ENCODE measurements around the gene CREB5. TPM values are rescaled to one million over a fixed set of nuclear protein-coding genes. Genes with fewer than 3 reads are reported as not detected.

Gene CREB5
- total and polyA plus RNA-seq, 2 of the 13 experiments (the other 11 are each of a cell fraction or from before 2014, with no cell fraction given): 0.38 to 0.71 TPM

GRCh38 chr7:28448708-28449107 is 36.4 kb downstream of the CREB5 start (continued):
- no peak for TF ChIP-seq THAP9 (CRISPR knock-in tag; IDR thresholded peaks at IDR 0.05; ENCODE audit: borderline replicate concordance)

GRCh38 chr7:28452681-28453080 is 40.4 kb downstream of the CREB5 start:
- no peak for DNase-seq (ENCODE audit: low spot score)
- H3K79me2 ChIP-seq (ENCODE audit: insufficient read depth, low read length): no peaks in the 10 kb centered on the region
- ATAC-seq: no peak
- TF ChIP-seq, protein P1, sequence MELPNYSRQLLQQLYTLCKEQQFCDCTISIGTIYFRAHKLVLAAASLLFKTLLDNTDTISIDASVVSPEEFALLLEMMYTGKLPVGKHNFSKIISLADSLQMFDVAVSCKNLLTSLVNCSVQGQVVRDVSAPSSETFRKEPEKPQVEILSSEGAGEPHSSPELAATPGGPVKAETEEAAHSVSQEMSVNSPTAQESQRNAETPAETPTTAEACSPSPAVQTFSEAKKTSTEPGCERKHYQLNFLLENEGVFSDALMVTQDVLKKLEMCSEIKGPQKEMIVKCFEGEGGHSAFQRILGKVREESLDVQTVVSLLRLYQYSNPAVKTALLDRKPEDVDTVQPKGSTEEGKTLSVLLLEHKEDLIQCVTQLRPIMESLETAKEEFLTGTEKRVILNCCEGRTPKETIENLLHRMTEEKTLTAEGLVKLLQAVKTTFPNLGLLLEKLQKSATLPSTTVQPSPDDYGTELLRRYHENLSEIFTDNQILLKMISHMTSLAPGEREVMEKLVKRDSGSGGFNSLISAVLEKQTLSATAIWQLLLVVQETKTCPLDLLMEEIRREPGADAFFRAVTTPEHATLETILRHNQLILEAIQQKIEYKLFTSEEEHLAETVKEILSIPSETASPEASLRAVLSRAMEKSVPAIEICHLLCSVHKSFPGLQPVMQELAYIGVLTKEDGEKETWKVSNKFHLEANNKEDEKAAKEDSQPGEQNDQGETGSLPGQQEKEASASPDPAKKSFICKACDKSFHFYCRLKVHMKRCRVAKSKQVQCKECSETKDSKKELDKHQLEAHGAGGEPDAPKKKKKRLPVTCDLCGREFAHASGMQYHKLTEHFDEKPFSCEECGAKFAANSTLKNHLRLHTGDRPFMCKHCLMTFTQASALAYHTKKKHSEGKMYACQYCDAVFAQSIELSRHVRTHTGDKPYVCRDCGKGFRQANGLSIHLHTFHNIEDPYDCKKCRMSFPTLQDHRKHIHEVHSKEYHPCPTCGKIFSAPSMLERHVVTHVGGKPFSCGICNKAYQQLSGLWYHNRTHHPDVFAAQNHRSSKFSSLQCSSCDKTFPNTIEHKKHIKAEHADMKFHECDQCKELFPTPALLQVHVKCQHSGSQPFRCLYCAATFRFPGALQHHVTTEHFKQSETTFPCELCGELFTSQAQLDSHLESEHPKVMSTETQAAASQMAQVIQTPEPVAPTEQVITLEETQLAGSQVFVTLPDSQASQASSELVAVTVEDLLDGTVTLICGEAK (IDR thresholded peaks at IDR 0.05): no peak
- TF ChIP-seq, protein P1 (CRISPR knock-in tag; IDR thresholded peaks at IDR 0.05): no peak
- TF ChIP-seq PCBP2 (optimal IDR thresholded peaks at IDR 0.05; ENCODE audit: low read depth, low read length, poor library complexity, severe bottlenecking) (no peak), NFYB (CRISPR knock-in tag; IDR thresholded peaks at IDR 0.05) (no peak), CEBPZ (IDR thresholded peaks at IDR 0.05; ENCODE audit: low read length) (no peak), NFYC (CRISPR knock-in tag; IDR thresholded peaks at IDR 0.05) (no peak)
- no TSS peak for BruUV-seq (replicated peaks)
- H3K27ac ChIP-seq (ENCODE audit: extremely low read length, insufficient read depth, low read length): no peak overlapping the region
- ChIA-PET POLR2A (no interaction called here), CTCF (ENCODE audit: low intra/inter-chr PET ratio, low total read pairs) (no interaction called here)
- in situ Hi-C loops (cut with HindIII; ENCODE audit: extremely low pct_ligation_motif_present, low pct_unique_long_range_greater_than_20kb) (no loop called here), intact Hi-C loops (cut with micrococcal nuclease; ENCODE audit: unreplicated experiment) (no loop called here)
- FAIRE-seq: no peak
- no peak overlapping the region for H2AFZ ChIP-seq (ENCODE audit: low read length)
- 39% methylated on average over 2 of the region's 2 CpGs for WGBS (ENCODE audit: low lambda C conversion rate)
- H4K20me1 ChIP-seq (ENCODE audit: insufficient read depth, low read length): no peaks in the 10 kb centered on the region
- H3K9me3 ChIP-seq (ENCODE audit: low read length): no peaks in the 10 kb centered on the region
- no peak overlapping the region for H3K4me2 ChIP-seq (ENCODE audit: low read depth, low read length)
- no peak overlapping the region for H3K9ac ChIP-seq (ENCODE audit: insufficient read depth, low read depth, low read length)
- no peaks in the 10 kb centered on the region for H3K4me1 ChIP-seq (ENCODE audit: insufficient read depth, low read length)
- no peaks in the 10 kb centered on the region for H3K36me3 ChIP-seq (replicated peaks in 1 of 2; ENCODE audit: control insufficient read depth in 1 of 2, insufficient read depth in 2 of 2, low read length in 2 of 2)
- no peaks in the 10 kb centered on the region for H3K27me3 ChIP-seq (ENCODE audit: control insufficient read depth in 1 of 2, insufficient read depth in 2 of 2, low read length in 2 of 2)
- H3K4me3 ChIP-seq (replicated peaks in 1 of 3; ENCODE audit: insufficient read depth in 1 of 3, low read depth in 2 of 3, low read length in 3 of 3): no peak overlapping the region
